NCI-H1436 (cell line): ENCODE data around the gene KNDC1.
"Not testable (repeated sequence)": the region's sequence is repeated elsewhere in the genome, so short reads cannot be mapped to it uniquely, and the experiment has no call there.

Experiments
- DNase-seq: peaks from one replicate; lab custom pipeline; 2025; lab: John Stamatoyannopoulos, UW

The KNDC1 gene, protein sequence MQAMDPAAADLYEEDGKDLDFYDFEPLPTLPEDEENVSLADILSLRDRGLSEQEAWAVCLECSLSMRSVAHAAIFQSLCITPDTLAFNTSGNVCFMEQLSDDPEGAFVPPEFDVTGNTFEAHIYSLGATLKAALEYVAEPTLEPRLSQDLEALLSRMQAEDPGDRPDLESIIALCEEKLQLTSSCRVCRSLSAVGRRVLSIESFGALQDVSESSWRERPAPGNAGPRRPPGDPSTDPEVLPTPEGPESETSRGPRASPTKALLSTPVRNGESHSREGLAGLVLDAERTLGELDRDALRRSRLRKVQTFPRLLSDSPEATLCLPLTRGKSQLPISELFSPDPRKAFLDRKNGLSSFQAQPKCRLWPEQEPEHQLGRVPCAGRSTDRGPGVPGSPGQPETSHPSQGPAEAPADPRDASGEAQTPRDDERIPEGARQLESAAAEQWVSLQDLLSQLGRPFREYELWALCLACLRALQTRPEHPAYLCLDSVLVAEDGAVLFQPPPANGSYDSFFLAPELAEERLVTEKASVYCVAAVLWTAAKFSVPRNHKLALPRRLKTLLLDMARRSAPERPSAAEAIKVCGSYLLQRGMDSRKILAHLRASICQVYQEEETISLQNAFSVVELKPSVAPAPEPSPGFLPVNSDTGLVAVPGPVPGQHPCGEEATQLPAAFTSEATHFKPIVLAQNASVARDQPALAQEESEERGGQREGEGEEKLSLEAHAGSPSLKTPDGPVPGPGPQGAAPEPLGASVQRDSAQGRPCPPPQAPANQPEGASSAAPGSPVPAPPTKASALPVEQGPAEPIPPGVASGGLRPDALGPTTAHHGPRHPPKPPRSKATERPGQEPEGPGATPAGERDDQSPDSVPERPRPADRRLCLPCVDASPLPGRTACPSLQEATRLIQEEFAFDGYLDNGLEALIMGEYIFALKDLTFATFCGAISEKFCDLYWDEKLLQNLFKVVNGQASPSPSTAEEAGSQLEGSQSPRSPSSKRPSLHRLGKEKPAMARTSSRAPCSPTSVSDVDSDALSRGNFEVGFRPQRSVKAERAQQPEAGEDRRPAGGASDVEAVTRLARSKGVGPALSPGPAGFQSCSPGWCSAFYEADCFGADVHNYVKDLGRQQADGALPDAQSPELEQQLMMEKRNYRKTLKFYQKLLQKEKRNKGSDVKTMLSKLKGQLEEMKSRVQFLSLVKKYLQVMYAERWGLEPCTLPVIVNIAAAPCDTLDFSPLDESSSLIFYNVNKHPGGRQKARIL (N-terminal part only)

DNA sequence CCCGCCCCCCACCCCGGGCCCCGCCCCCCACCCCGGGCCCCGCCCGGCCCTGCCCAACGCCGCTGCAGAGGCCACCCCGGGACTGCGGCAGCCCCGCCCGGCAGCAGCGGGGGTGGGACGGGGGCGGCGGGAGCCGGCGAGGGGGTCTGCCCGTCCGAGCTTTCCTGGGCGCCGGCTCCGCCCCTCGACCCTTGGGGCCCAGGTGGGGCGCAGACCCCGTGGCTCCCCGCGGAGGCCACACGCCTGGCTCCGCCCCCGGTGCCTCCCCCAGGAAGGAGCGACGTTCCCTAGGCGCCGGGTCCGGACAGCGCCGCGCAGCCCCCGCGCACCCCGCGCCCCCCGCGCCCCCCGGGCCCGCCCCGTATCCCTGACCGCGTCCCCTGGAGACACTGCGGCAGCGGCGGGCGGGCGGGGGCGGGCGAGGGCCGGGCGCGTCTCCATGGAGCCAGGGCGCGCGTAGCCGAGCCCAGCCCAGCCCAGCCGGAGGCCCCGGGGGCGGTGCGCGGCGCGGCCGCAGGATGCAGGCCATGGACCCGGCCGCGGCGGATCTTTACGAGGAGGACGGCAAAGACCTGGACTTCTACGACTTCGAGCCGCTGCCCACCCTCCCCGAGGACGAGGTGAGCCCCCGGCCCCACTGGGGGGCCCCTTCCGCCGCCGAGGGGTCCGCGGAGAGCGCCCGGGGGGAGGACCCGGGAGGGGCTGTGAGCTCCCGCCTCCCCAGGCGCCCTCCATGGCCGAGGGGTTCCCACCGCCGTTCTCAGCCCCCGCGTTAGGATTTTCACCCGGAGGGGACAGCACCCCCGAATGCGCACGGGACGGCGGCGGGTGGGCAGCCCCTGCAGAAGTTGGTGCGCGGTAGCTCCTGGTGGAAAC lies at the start of gene KNDC1:
Gene KNDC1 (plus strand): TSS at position 270 of the 876 bp plus-strand sequence. CDS start 249 bp downstream, at position 519.
- DNase-seq = peak; percentile 17

DNA sequence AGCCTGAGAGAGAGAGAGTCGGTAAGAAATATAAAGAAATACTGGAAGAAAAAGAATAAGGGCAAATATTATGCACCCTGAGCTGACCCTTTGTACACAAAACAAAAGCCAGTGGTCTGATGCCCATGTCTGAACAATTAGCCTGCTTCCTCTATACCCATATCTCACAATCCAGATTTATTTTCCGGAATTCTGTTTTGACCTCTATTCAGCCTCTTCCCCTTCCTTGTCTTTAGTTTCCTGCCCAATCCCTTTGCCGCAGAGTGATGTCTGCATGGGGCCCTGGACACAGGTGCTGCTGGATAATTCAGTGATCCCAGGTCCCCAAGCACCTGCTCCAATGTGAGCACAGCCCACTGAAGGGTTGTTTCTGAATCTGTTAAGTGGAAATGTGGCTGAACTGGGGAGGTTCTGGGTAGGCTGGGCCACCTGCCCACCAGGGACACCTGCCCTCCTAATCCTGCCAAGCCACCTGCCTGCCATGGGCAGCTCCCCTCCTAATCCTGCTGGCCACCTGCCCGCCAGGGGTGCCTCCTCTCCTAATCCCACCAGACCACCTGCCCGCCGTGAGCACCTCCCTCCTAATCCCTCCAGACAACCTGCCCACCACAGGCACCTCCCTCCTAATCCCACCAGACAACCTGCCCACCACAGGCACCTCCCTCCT lies 49.3 kb upstream of the KNDC1 start:
- DNase-seq = no peak

DNA sequence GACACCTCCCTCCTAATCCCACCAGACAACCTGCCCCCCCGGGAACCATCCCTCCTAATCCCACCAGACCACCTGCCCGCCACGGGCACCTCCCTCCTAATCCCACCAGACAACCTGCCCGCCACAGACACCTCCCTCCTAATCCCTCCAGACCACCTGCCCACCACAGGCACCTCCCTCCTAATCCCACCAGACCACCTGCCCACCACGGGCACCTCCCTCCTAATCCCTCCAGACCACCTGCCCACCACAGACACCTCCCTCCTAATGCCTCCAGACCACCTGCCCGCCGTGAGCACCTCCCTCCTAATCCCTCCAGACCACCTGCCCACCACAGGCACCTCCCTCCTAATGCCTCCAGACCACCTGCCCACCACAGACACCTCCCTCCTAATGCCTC lies 48.4 kb upstream of the KNDC1 start:
- not testable (repeated sequence) for DNase-seq

DNA sequence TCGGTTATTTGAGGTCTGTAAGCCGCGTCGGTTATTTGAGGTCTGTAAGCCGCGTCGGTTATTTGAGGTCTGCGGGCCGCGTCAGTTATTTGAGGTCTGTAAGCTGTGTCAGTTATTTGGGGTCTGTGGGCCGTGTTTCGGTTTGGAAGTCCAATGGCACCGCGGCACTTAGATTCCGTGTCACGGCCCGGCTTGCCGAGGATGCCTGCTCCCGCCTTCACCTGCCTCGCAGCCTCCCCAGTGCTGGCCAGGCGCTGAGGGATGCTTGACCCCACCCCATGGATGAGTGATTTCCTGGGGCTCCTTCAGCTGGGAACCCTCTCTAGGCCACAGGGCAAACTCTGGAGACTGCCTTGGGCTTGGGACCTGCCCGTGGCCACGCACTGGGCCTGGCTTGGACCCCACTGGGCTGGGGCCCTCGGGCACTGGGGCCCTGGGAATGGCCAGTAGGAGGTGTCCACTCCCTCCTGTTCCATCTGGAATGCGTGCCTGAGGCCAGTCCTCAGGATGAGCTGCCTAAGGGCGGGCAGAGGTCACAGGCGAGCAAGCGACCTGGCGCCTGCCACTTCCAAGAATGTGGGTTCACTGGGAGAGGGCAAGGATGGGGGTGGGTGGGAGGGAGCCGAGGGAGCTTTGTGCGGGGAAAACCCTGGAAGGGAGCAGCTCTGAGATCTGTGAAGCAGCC lies 46.7 kb upstream of the KNDC1 start:
- DNase-seq = no peak

DNA sequence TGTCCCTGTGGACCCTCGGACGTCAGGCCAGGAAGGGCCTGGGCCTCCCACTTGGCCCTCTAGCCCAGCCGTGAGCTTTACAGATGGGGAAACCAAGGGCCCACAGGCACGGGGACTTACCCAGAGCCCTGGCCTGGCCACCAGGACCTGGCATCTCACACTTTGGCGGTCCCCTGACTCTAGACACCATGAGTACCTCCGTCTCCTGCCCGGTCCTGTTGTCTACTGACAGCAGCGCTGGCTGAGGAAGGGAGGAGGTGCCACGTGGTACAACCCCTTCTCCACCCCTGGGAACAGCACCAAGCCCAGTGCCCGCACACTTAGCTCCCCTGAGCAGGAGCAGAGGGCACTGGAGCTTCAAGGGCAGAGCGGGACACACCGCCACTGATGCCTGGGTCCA lies 46.2 kb upstream of the KNDC1 start:
- DNase-seq = no peak

DNA sequence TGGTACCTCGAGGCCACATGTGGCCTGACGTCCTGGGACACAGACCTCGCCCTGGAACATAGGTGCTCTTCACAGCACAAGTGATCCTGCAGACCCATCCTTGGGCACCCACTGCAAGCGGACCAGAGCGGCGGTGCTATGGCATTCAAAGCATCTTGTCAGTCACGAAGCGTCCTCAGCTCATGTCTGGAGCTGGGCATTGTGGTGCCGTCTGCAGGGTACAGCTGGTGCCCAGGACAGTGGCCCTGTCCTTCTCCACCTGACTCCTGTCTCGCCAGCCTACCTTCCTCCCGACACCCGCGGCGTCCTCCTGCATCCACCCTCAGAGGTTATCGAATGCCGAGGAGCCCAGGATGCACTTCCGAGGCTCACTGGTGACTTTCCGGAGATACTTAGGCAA lies 45.8 kb upstream of the KNDC1 start:
- DNase-seq = no peak

DNA sequence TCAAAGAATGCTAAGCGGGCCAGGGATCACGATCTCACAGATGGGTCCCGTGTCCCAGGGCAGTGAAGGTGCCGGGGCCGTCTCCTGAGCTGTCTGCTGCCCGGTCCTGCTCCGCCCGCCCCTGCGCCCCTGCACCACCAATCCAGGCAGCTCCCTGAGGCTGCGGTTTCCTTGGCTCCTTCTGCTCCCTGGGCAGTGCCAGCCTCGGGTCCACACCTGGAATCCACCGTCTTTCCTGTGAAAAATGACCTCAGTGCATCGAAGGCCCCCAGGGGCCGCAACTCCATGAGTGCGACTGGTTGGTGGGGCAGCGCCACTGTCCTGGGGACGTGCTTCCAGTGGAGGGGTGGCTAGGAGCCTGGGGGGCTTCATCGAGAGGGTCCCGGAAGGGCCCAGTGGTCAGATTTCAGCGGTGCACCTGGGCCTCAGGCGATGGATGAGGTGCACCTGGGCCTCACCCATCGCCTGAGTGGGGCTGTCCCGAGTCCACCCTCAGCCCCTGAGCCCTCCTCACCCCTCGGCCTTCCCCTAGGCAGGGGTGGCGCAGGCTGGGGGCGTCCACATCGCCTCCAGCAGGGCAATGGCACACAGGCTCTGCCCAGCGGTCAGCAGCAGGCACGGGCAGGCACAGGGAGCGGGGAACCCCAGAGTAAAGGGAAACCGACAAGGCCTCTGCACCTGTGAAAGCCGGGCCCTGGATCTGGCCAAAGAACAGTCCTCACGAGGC lies 45.1 kb upstream of the KNDC1 start:
- no peak for DNase-seq

DNA sequence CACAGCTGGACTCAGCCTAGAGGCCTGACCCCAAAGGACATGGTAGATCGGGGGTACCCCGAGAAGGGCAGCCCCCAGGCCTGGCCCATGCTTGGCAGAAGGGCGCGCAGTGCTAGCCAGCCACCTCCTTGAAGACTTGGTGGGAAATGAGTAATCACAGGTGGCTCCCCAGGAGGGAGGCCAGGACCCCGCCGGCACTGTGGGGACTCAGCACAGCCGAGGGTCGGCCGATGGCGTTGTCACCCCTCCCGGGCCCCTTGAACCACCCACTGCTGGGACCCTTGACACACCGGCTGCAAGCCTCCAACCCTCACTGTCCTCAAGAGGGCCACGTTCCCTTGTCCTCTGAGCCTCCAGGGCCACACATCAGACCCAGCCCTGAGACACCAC lies 44.6 kb upstream of the KNDC1 start:
- no peak for DNase-seq

DNA sequence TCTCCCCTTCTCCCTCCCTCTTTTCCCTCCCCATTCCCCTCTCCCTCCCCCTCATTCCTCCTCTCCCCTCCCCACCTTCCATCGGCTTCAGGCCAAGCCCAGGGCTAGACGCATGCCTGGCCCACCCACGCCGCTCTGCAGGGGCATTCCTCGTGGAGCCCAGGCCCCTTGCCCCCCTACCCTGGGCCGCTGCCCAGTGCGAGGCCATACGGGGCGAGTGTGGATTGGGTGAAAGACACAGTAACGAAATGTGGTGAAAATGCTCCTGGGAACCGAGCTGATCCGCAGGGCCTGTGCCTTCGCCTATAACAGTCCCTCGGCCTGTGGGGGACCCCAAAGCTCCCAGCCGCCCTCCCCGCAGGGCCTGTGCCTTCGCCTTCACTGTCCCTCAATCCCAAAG lies 44.0 kb upstream of the KNDC1 start:
- DNase-seq = no peak

DNA sequence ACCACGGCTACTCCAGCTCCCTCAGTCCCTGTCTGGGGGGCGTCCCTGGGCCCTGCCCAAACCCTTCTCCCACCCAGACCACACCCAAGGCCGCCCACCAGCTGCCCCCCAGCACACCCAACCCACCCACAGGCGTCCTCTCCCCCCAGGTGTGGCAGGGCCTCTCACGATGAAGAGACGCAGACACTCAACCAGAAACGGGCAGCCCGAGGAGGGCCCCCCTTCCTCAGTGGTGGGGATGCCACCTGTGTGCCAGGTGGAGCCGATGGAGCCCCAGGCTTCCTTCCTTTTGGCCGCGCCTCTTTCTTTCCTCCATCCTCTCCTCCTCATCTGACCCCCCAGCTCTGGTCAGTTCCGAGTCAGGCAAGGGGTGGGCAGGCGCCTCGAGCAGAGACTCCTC lies 43.6 kb upstream of the KNDC1 start:
- no peak for DNase-seq

DNA sequence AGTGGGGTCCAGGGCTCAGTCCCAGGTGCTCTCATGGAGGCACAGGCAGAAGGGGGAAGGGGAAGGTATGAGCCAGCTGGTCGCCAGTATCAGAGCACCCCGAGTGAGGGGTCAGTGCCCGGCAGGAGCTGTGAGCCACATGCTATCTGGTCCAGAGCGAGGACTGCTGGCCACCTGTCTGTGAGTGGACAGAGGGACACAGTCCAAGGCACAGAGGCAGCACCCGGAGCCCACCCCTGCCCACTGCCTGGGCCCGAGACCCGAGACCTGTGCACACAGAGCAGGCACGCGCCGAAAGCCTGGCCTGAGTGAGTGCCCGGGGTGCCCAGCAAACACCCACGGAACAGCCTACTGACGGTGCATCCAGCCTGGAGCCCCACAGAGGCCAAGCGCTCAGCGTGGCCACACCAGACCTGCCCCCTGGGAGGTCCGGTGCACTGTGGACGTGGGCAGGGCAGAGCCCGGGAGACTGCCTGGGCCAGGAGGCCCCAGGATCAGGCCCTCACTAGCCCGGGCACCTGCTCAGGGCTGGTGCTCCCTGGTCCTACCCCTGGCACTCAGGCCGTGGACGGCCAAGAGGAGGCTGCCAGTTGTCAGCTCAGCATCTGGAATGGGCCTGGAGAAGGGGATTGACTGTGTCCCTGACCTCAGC lies 42.9 kb upstream of the KNDC1 start:
- DNase-seq = no peak

DNA sequence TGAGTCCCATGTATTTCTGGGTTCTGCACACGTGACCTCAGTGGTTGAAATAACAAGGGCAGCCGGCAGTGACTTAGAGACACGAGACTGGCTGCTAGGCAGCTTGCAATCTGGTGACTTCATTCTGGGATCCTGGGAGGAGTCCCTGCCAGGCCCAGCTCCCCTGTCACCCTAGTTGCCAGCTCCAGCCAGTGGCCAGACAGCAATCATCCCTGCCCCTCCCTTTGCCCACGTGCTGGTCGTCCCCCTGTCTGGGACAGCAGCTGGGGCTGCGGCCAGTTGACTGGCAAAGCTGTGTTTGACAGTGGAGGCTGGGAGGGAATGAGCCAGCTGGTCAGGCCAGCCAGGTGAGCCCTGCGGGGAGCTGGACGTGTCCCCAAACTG lies 42.3 kb upstream of the KNDC1 start:
- no peak for DNase-seq

DNA sequence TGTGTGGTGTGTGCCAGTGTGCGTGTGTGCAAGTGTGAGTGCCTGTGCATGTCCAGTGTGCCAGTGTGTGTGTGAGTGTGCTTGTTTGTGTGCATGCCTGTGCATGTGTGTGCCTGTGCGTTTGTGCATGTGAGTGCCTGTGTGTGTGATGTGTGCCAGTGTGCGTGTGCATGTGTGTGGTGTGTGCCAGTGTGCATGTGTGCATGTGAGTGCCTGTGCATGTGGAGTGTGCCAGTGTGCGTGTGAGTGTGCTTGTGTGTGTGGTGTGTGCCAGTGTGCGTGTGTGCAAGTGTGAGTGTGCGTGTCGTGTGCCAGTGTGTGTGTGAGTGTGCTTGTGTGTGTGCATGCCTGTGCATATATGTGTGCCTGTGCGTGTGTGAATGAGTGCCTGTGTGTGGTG lies 38.5 kb upstream of the KNDC1 start:
- no peak for DNase-seq

DNA sequence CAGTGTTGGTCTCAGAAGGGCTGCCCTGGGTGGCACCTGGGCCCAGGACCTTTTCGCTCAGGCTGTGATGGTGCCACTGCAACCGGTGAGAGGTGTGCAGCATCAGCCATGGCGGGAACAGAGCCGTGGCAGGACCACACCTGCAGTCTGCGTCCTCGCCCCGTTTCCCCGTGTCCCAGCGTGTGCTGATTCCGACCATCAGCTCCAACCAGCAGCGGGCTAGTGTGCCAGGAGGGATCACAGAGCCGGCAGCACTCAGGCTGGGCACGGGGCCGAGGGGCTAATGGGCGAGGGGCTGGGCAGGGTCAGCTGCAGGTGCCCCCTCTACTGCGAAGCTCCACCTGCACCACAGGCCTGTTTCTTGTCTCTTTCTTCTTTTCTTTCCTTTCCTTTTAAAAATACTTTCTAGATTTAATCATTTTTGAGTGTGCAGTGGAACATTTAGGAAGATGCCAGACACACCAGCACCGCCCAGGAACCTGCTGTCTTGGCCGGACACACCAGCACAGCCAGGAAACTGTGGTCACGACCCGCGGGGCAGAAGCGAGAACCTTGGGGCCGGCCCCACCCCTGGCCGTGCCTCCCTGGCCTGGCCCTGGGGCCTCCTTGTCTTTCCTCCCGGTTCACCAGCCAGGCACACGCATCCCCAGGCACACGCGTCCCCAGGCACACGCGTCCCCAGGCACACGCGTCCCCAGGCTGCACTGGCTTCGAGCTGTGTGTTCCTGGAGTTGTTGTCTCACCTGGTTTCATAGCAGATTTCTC lies 37.7 kb upstream of the KNDC1 start:
- no peak for DNase-seq

DNA sequence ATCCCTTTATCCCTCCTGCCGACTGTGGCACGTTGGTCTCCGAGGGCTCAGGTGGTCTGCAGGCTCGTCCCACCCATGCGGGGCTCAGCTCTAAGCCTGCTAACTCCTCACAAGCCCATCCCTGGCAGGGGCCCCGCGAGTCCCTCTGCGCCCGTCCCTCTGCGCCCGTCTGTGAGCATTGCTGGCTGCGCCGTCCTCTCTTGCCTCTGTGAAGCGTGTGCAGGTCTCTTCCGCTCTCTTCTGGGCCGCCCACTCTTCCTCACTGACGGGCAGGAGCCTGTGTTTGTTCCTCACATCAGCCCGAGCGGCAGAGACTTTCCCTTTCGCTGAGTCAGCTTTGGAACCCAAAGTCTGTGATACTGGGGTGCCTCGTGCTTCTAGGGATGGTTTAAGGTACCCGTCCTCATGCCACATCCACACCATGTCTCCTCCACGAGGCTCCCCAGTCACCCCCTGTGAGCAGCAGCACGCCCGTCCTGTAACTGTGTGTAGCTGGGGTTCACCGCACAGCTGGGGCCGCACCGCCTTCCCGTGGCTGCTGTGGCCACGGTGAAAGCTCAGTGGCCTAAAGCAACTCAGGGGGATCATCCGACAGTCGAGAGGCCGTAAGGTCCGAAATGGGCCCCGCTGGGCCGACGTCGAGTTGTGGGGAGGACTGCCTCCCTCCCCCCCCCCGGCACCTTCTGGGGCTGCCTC lies 36.8 kb upstream of the KNDC1 start:
- no peak for DNase-seq

DNA sequence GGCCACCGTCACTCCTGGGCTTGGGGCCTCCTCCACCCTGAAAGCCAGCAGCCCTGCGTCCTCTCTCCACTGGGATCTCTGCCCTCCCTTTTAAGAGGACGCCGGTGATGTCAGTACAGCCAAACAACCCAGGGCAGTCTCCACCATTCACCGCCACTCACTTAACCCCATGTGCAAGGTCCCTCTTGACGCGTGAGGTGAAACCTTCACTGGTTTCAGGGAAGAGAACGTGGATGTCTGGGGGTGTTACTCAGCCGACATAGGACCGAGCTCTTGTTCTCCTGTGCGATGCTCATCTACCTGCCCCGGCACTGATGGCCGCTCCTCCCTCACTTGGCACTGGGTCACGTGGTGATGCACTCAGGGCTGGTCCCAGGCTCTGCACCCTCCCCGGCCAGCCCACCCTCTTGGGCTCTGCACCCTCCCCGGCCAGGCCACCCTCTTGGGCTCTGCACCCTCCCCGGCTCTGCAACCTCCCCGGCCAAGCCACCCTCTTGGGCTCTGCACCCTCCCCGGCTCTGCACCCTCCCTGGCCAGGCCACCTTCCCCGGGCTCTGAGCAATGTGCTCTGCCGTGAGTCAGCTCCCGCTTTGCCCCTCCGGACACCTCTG lies 36.2 kb upstream of the KNDC1 start:
- DNase-seq = no peak
